Measurements from ENCODE around the gene MIA. TPM values are rescaled to one million over a fixed set of nuclear protein-coding genes. Genes with fewer than 3 reads are reported as not detected.
"Not testable (repeated sequence)": the region's sequence is repeated elsewhere in the genome, so short reads cannot be mapped to it uniquely, and the experiment has no call there.

MIA gene
- not detected in 2 replicates for total RNA-seq

GRCh38 chr19:40774916-40775631 is at the start of gene MIA:
Gene MIA (plus strand): TSS chr19:40775521. CDS start chr19:40775543, 22 bp downstream.
- no peak for DNase-seq (ENCODE audit: low read depth in 2 of 2)

GRCh38 chr19:40726279-40726678 is 49.0 kb upstream of the MIA start:
- no peak for DNase-seq (ENCODE audit: low read depth in 2 of 2)

GRCh38 chr19:40730065-40730464 is 45.3 kb upstream of the MIA start:
- DNase-seq (ENCODE audit: low read depth in 2 of 2), result not testable (repeated sequence)

- DNase-seq (ENCODE audit: low read depth in 2 of 2), result not testable (repeated sequence)
These were observed 43.0 kb upstream of the MIA start for GRCh38 chr19:40732304-40732703.

GRCh38 chr19:40733149-40733548 is 42.2 kb upstream of the MIA start:
- no peak for DNase-seq (ENCODE audit: low read depth in 2 of 2)

- no peak for DNase-seq (ENCODE audit: low read depth in 2 of 2)
These were observed 40.1 kb upstream of the MIA start for GRCh38 chr19:40735013-40735771.

GRCh38 chr19:40736661-40737060 is 38.7 kb upstream of the MIA start:
- no peak for DNase-seq (ENCODE audit: low read depth in 2 of 2)

- no peak for DNase-seq (ENCODE audit: low read depth in 2 of 2)
These were observed 38.1 kb upstream of the MIA start for GRCh38 chr19:40737102-40737644.

GRCh38 chr19:40739030-40739839 is 36.1 kb upstream of the MIA start:
- no peak for DNase-seq (ENCODE audit: low read depth in 2 of 2)

- DNase-seq (ENCODE audit: low read depth in 2 of 2), result no peak
These were observed 35.2 kb upstream of the MIA start for GRCh38 chr19:40739871-40740703.

- DNase-seq (ENCODE audit: low read depth in 2 of 2), result no peak
These were observed 34.6 kb upstream of the MIA start for GRCh38 chr19:40740747-40741146.

- DNase-seq (ENCODE audit: low read depth in 2 of 2), result no peak
These were observed 33.6 kb upstream of the MIA start for GRCh38 chr19:40741527-40742390.

- DNase-seq (ENCODE audit: low read depth in 2 of 2), result no peak
These were observed 32.8 kb upstream of the MIA start for GRCh38 chr19:40742477-40742876.

- no peak for DNase-seq (ENCODE audit: low read depth in 2 of 2)
These were observed 32.4 kb upstream of the MIA start for GRCh38 chr19:40742886-40743285.

- DNase-seq (ENCODE audit: low read depth in 2 of 2), result no peak
These were observed 31.4 kb upstream of the MIA start for GRCh38 chr19:40743926-40744325.

- DNase-seq (ENCODE audit: low read depth in 2 of 2), result peak in 1 of 2 donors; percentile 31
These were observed 30.5 kb upstream of the MIA start for GRCh38 chr19:40744554-40745401.

- peak in 1 of 2 donors; percentile 33 for DNase-seq (ENCODE audit: low read depth in 2 of 2)
These were observed 29.9 kb upstream of the MIA start for GRCh38 chr19:40745402-40745780.

GRCh38 chr19:40747536-40747935 is 27.8 kb upstream of the MIA start:
- no peak for DNase-seq (ENCODE audit: low read depth in 2 of 2)

Measured in dermis microvascular lymphatic vessel endothelial cell (primary cell).